ENCODE measurements around the gene TSEN2.

- TF ChIP-seq CTCF (IDR thresholded peaks at IDR 0.05), result no peak
- no peak for TF ChIP-seq HOXA7 (CRISPR knock-in tag; IDR thresholded peaks at IDR 0.05)
- TF ChIP-seq POLR2A (IDR thresholded peaks at IDR 0.05; ENCODE audit: low read length), result no peak
- TF ChIP-seq REST (IDR thresholded peaks at IDR 0.05), result no peak
- TF ChIP-seq MAFK (IDR thresholded peaks at IDR 0.05; ENCODE audit: partially characterized antibody), result no peak
- TF ChIP-seq SMC3 (IDR thresholded peaks at IDR 0.05), result no peak
- TF ChIP-seq BHLHE40 (IDR thresholded peaks at IDR 0.05; ENCODE audit: low read depth, low read length), result no peak
- TF ChIP-seq MAZ (IDR thresholded peaks at IDR 0.05; ENCODE audit: borderline replicate concordance, low read depth, low read length), result no peak
- TF ChIP-seq MAX (IDR thresholded peaks at IDR 0.05), result no peak
- no peak for TF ChIP-seq ESRRA (IDR thresholded peaks at IDR 0.05; ENCODE audit: borderline replicate concordance, low read length)
- TF ChIP-seq NFE2L2 (conservative IDR thresholded peaks at IDR 0.05; ENCODE audit: low read length), result no peak
- TF ChIP-seq RAD21 (conservative IDR thresholded peaks at IDR 0.05 in 1 of 2, IDR thresholded peaks at IDR 0.05 in 1 of 2), result no peak
- TF ChIP-seq PBX3 (IDR thresholded peaks at IDR 0.05), result no peak
- TF ChIP-seq ELK1 (IDR thresholded peaks at IDR 0.05; ENCODE audit: low read depth, low read length), result no peak
Measured at GRCh38 chr3:12522721-12523120, 38.4 kb downstream of the TSEN2 start.
